ENCODE results near the gene GALNT2. TPM values are rescaled to one million over a fixed set of nuclear protein-coding genes. Genes with fewer than 3 reads are reported as not detected.

GALNT2 gene
- total and polyA plus RNA-seq, 9 donors: 38.6 to 142 (median 83.7) TPM

- Histone ChIP-seq H3K27me3 (no peaks in the 10 kb centered on the region), H3K27ac (no peak overlapping the region), H3K36me3 (no peaks in the 10 kb centered on the region), H3K4me3 (no peak overlapping the region), H3K9me3 (no peaks in the 10 kb centered on the region), H3K4me1 (ENCODE audit: insufficient read depth) (no peaks in the 10 kb centered on the region)
- no peak for DNase-seq
- TF ChIP-seq POLR2A (IDR thresholded peaks at IDR 0.05) (no peak), EP300 (IDR thresholded peaks at IDR 0.05) (no peak), CTCF (IDR thresholded peaks at IDR 0.05) (no peak)
- intact Hi-C loops (cut with DNase I): no loop called here
- WGBS, 3 donors: 70 to 74% (median 73%) methylated on average over 3 of the region's 3 CpGs
These were observed 170.0 kb downstream of the GALNT2 start for GRCh38 chr1:230237009-230237370.

- Histone ChIP-seq H3K9me3 (no peaks in the 10 kb centered on the region), H3K36me3 (no peaks in the 10 kb centered on the region), H3K4me3 (no peak overlapping the region), H3K27me3 (no peaks in the 10 kb centered on the region), H3K27ac (no peak overlapping the region), H3K4me1 (ENCODE audit: insufficient read depth) (no peaks in the 10 kb centered on the region)
- TF ChIP-seq CTCF (IDR thresholded peaks at IDR 0.05): no peak
- 94 to 97% (median 95%) methylated on average over 5 of the region's 5 CpGs for WGBS, 3 donors
- DNase-seq: no peak
- intact Hi-C loops (cut with DNase I): no loop called here
These were observed 170.8 kb downstream of the GALNT2 start for GRCh38 chr1:230237805-230238204.

- Histone ChIP-seq H3K9me3 (no peaks in the 10 kb centered on the region), H3K27me3 (no peaks in the 10 kb centered on the region), H3K4me1 (ENCODE audit: insufficient read depth) (no peaks in the 10 kb centered on the region), H3K36me3 (no peaks in the 10 kb centered on the region), H3K27ac (no peak overlapping the region), H3K4me3 (no peak overlapping the region)
- WGBS, 3 donors: 92 to 98% (median 95%) methylated on average over 5 of the region's 5 CpGs
- no peak for DNase-seq
- intact Hi-C loops (cut with DNase I): no loop called here
- TF ChIP-seq CTCF (IDR thresholded peaks at IDR 0.05) (no peak), EP300 (IDR thresholded peaks at IDR 0.05) (no peak), POLR2A (IDR thresholded peaks at IDR 0.05) (no peak)
These were observed 173.5 kb downstream of the GALNT2 start for GRCh38 chr1:230240446-230241086.

- WGBS, 3 donors: 76 to 87% (median 78%) methylated on average over 6 of the region's 6 CpGs
- Histone ChIP-seq H3K9me3 (no peaks in the 10 kb centered on the region), H3K4me1 (ENCODE audit: insufficient read depth) (no peaks in the 10 kb centered on the region), H3K36me3 (no peaks in the 10 kb centered on the region), H3K27ac (no peak overlapping the region), H3K4me3 (no peak overlapping the region), H3K27me3 (no peaks in the 10 kb centered on the region)
- intact Hi-C loops (cut with DNase I): no loop called here
- no peak for DNase-seq
- TF ChIP-seq CTCF (IDR thresholded peaks at IDR 0.05): no peak
- no peak for TF ChIP-seq EP300 (IDR thresholded peaks at IDR 0.05)
- no peak for TF ChIP-seq POLR2A (IDR thresholded peaks at IDR 0.05)
These were observed 175.3 kb downstream of the GALNT2 start for GRCh38 chr1:230242326-230242725.

Measured in ovary (tissue), 9 donors.